Progenitor cell of endocrine pancreas (in vitro differentiated cells): ENCODE results near the gene LDB3. TPM values are rescaled to one million over a fixed set of nuclear protein-coding genes. Genes with fewer than 3 reads are reported as not detected.

ENCODE experiments used
- DNase-seq: peaks from one replicate; pipeline ENCODE4 v3.0.0; 2021; ENCODE audit warnings: low spot score; ENCODE audit not compliant: unreplicated experiment
- H3K27ac Mint-ChIP-seq: 2 replicates; pipeline ENCODE4 v1.8.0; 2021; ENCODE audit warnings: mild to moderate bottlenecking, moderate library complexity, mixed read lengths
- H3K27me3 Mint-ChIP-seq: 2 replicates; pipeline ENCODE4 v1.8.0; 2021; ENCODE audit warnings: mixed read lengths
- H3K36me3 Mint-ChIP-seq: 2 replicates; pipeline ENCODE4 v1.8.0; 2022; ENCODE audit warnings: mixed read lengths; ENCODE audit not compliant: insufficient read depth
- H3K4me1 Mint-ChIP-seq: 2 replicates; pipeline ENCODE4 v1.8.0; 2021; ENCODE audit warnings: low read depth, mixed read lengths
- H3K4me3 Mint-ChIP-seq: 2 replicates; pipeline ENCODE4 v1.8.0; 2021; ENCODE audit warnings: low read depth, mild to moderate bottlenecking, moderate library complexity, mixed read lengths
- H3K9me3 Mint-ChIP-seq: 2 replicates; pipeline ENCODE4 v1.8.0; 2021; ENCODE audit warnings: low read depth, mixed read lengths
- CTCF ChIP-seq: fragments of 200-600 bp; sonication (generic); IDR thresholded peaks from one replicate; pipeline ENCODE4 v1.5.0; 2021; ENCODE audit warnings: antibody characterized with exemption, mild to moderate bottlenecking; ENCODE audit not compliant: unreplicated experiment
- total RNA-seq: library from RNA; stranded (reverse); gene quantifications from 2 replicates; pipeline ENCODE4 v1.2.1, GENCODE V29; 2021

LDB3 gene
- total RNA-seq, 1 donor from 2014 or later = 0.26 TPM

- Mint-ChIP-seq H3K9me3 (no peaks in the 10 kb centered on the region), H3K4me1 (peaks cover 3% of the 10 kb centered on the region), H3K36me3 (no peaks in the 10 kb centered on the region), H3K27ac (no peak overlapping the region), H3K27me3 (peaks cover 3% of the 10 kb centered on the region), H3K4me3 (no peak overlapping the region)
- TF ChIP-seq CTCF = no peak
- no peak for DNase-seq
Observed at GRCh38 chr10:86706401-86706841, 38.1 kb downstream of the LDB3 start.

- peaks cover 3% of the 10 kb centered on the region for H3K4me1 Mint-ChIP-seq
- peaks cover 3% of the 10 kb centered on the region for H3K27me3 Mint-ChIP-seq
- H3K36me3 Mint-ChIP-seq = no peaks in the 10 kb centered on the region
- DNase-seq = no peak
- no peak overlapping the region for H3K27ac Mint-ChIP-seq
- H3K9me3 Mint-ChIP-seq = no peaks in the 10 kb centered on the region
- H3K4me3 Mint-ChIP-seq = no peak overlapping the region
- TF ChIP-seq CTCF = no peak
Observed at GRCh38 chr10:86706977-86707376, 38.7 kb downstream of the LDB3 start.

- H3K27ac Mint-ChIP-seq = no peak overlapping the region
- no peak for TF ChIP-seq CTCF
- H3K36me3 Mint-ChIP-seq = no peaks in the 10 kb centered on the region
- no peaks in the 10 kb centered on the region for H3K9me3 Mint-ChIP-seq
- no peak overlapping the region for H3K4me3 Mint-ChIP-seq
- H3K27me3 Mint-ChIP-seq = no peaks in the 10 kb centered on the region
- no peak for DNase-seq
- H3K4me1 Mint-ChIP-seq = peaks cover 5% of the 10 kb centered on the region
Observed at GRCh38 chr10:86707505-86707904, 39.2 kb downstream of the LDB3 start.

GRCh38 chr10:86708068-86708782 is 39.9 kb downstream of the LDB3 start:
- Mint-ChIP-seq H3K9me3 (no peaks in the 10 kb centered on the region), H3K36me3 (no peaks in the 10 kb centered on the region), H3K4me1 (peaks cover 5% of the 10 kb centered on the region), H3K27ac (no peak overlapping the region), H3K27me3 (no peaks in the 10 kb centered on the region), H3K4me3 (no peak overlapping the region)
- no peak for DNase-seq
- no peak for TF ChIP-seq CTCF

GRCh38 chr10:86708783-86709380 is 40.6 kb downstream of the LDB3 start:
- no peak for TF ChIP-seq CTCF

More at GRCh38 chr10:86708783-86709380, 40.6 kb downstream of the LDB3 start:
- no peak for DNase-seq
- no peaks in the 10 kb centered on the region for H3K36me3 Mint-ChIP-seq
- no peak overlapping the region for H3K27ac Mint-ChIP-seq
- no peaks in the 10 kb centered on the region for H3K9me3 Mint-ChIP-seq
- peaks cover 5% of the 10 kb centered on the region for H3K4me1 Mint-ChIP-seq
- H3K4me3 Mint-ChIP-seq = no peak overlapping the region
- peaks cover under 1% of the 10 kb centered on the region for H3K27me3 Mint-ChIP-seq
